DMS114 treated with DMSO at 0.1 percent for 48 hours (cell line): ENCODE results near the gene VPS4A.

Source experiments
- DNase-seq: peaks from one replicate; lab custom pipeline; 2025; ENCODE audit not compliant: unreplicated experiment; lab: John Stamatoyannopoulos, UW

The VPS4A gene

GRCh38 chr16:69363281-69363717 is 52.1 kb downstream of the VPS4A start:
- no peak for DNase-seq

- DNase-seq = no peak
These were observed 52.9 kb downstream of the VPS4A start for GRCh38 chr16:69364088-69364487.

- no peak for DNase-seq
These were observed 54.8 kb downstream of the VPS4A start for GRCh38 chr16:69365901-69366300.

- DNase-seq = no peak
These were observed 55.3 kb downstream of the VPS4A start for GRCh38 chr16:69366431-69366830.

- no peak for DNase-seq
These were observed 56.8 kb downstream of the VPS4A start for GRCh38 chr16:69367980-69368379.

GRCh38 chr16:69368866-69369265 is 57.7 kb downstream of the VPS4A start:
- no peak for DNase-seq

GRCh38 chr16:69371564-69371963 is 60.4 kb downstream of the VPS4A start:
- DNase-seq = no peak

- no peak for DNase-seq
These were observed 61.9 kb downstream of the VPS4A start for GRCh38 chr16:69373019-69373418.
